Measurements from ENCODE around the gene LIF. TPM values are rescaled to one million over a fixed set of nuclear protein-coding genes. Genes with fewer than 3 reads are reported as not detected.

The LIF gene
- total and polyA plus RNA-seq, 2 donors (not counting 3 experiments of a cell fraction or from before 2014, with no cell fraction given) = 0.12 to 0.27 TPM

- Histone ChIP-seq H3K36me3 (ENCODE audit: control insufficient read depth in 2 of 2, extremely low read depth in 1 of 2, insufficient read depth in 2 of 2, low read length in 2 of 2) (peaks cover 0 to 5% of the 10 kb centered on the region in 2 experiments), H3K79me2 (ENCODE audit: control insufficient read depth, insufficient read depth, low read length) (no peaks in the 10 kb centered on the region), H2AFZ (ENCODE audit: low read depth, low read length) (no peak overlapping the region), H4K20me1 (replicated peaks; ENCODE audit: control insufficient read depth, extremely low read depth, insufficient read depth, low read length) (no peaks in the 10 kb centered on the region), H3K4me3 (replicated peaks in 1 of 3; ENCODE audit: insufficient read depth in 1 of 3, low read depth in 1 of 3, low read length in 3 of 3) (no peak overlapping the region), H3K9me3 (replicated peaks; ENCODE audit: control insufficient read depth, insufficient read depth, low read length) (no peaks in the 10 kb centered on the region), H3K27me3 (ENCODE audit: control insufficient read depth in 2 of 2, insufficient read depth in 2 of 2, low read length in 2 of 2) (no peaks in the 10 kb centered on the region), H3K27ac (ENCODE audit: insufficient read depth, low read depth, low read length) (no peak overlapping the region), H3K4me1 (ENCODE audit: control insufficient read depth, extremely low read depth, insufficient read depth, low read length) (peaks cover 4% of the 10 kb centered on the region), H3K4me2 (ENCODE audit: insufficient read depth, low read length) (no peak overlapping the region), H3K9me1 (replicated peaks; ENCODE audit: control insufficient read depth, extremely low read depth, insufficient read depth, low read length) (no peaks in the 10 kb centered on the region), H3K9ac (replicated peaks; ENCODE audit: extremely low read depth, insufficient read depth, low read length) (no peak overlapping the region)
- FAIRE-seq (no peak), DNase-seq (ENCODE audit: low read depth, low spot score) (no peak)
- dilution Hi-C loops (cut with MboI; ENCODE audit: extremely low pct_ligation_motif_present, low sequenced_read_pairs) = no loop called here
- TF ChIP-seq JUN (IDR thresholded peaks at IDR 0.05; ENCODE audit: borderline replicate concordance, insufficient read depth, insufficient read length, low read depth) (no peak), MYC (IDR thresholded peaks at IDR 0.05; ENCODE audit: low read depth, low read length) (no peak), CTCF (IDR thresholded peaks at IDR 0.05; ENCODE audit: extremely low read depth in 1 of 2, insufficient read depth in 1 of 2, low read depth in 1 of 2, low read length in 2 of 2) (no peak), POLR2AphosphoS5 (IDR thresholded peaks at IDR 0.05; ENCODE audit: insufficient read depth, low read depth, low read length) (no peak), POLR2A (IDR thresholded peaks at IDR 0.05; ENCODE audit: low read depth, low read length) (no peak), GATA2 (IDR thresholded peaks at IDR 0.05; ENCODE audit: insufficient read depth, insufficient read length, low read depth, low read length) (no peak), MAX (IDR thresholded peaks at IDR 0.05; ENCODE audit: insufficient read depth, insufficient read length) (no peak), EZH2 (IDR thresholded peaks at IDR 0.05; ENCODE audit: borderline replicate concordance, low read depth, low read length, severe bottlenecking) (no peak), FOS (IDR thresholded peaks at IDR 0.05; ENCODE audit: borderline replicate concordance, insufficient read depth, low read length) (no peak)
- POLR2A ChIA-PET = interaction anchor here (0.5 kb wide), 1 partner anchor 11 kb away, joined by 4 read pairs; no protein-coding TSS in a partner anchor
- no TSS peak for BruUV-seq (replicated peaks)
- intact Hi-C loops (cut with micrococcal nuclease) = no loop called here
- CTCF ChIA-PET = interaction anchor here (1.4 kb wide), 2 partner anchors 28 to 104 kb away, joined by 3 to 6 read pairs; partner anchors contain the start of gene RNF215
These were observed 36.8 kb upstream of the LIF start for GRCh38 chr22:30283342-30283741.
